ENCODE data around the gene DPY19L1. TPM values are rescaled to one million over a fixed set of nuclear protein-coding genes. Genes with fewer than 3 reads are reported as not detected.
"Not testable (repeated sequence)": the region's sequence is repeated elsewhere in the genome, so short reads cannot be mapped to it uniquely, and the experiment has no call there.

Gene DPY19L1
- total RNA-seq, 1 experiment from 2014 or later = 32.8 TPM

GRCh38 chr7:35047912-35048305 is 10.6 kb upstream of the DPY19L1 start:
- H3K4me2 ChIP-seq; H3F3A ChIP-seq (ENCODE audit: insufficient read depth, low read depth); H2AFZ ChIP-seq; H3K9me3 ChIP-seq (ENCODE audit: insufficient read depth, low read depth); BruUV-seq (replicated peaks); H3K79me2 ChIP-seq (ENCODE audit: low read depth); H3K27ac ChIP-seq; CTCF ChIA-PET; H3K4me1 ChIP-seq (replicated peaks; ENCODE audit: insufficient read depth); H3K27me3 ChIP-seq (ENCODE audit: insufficient read depth, low read depth); H3K36me3 ChIP-seq (ENCODE audit: low read depth); POLR2A ChIA-PET (ENCODE audit: unreplicated experiment); H4K20me1 ChIP-seq (ENCODE audit: insufficient read depth); H3K9me2 ChIP-seq (ENCODE audit: insufficient read depth); DNase-seq; H3K4me3 ChIP-seq: not testable (repeated sequence)
- intact Hi-C loops (cut with micrococcal nuclease; ENCODE audit: unreplicated experiment) = loop anchor here (10.0 kb wide), 1 partner anchor 487 kb away; no protein-coding TSS in a partner anchor

DNA sequence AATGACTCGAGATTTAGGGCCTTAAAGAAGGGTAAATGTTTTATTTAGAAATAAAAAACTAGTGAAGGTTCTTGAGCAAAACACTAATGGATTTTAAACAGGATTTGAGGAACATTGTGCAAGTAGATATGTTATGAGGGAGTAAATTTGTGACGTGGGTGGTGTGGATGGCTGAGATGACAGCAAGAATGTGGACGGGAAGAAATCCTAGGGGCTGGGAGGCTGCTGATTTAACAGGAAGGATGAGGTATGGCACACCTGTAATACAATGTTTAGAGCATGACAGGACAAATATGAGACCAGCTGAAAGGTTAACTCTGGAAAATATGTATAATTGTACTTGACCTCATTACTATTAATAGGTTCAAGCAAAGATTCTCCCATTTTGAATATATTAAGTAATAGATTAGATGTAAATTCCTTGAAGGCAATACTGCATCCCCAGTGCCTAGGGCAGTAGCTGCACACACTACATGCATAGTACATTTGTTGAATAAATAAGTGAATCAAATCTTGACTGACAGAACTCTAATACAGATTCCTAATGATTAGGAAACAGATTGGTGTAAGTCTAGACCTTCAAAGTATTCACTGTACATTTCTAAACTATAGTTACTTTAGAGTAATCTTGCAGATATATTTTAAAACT is 10.1 kb upstream of the DPY19L1 start:
- H3K4me2 ChIP-seq; H3K9me2 ChIP-seq (ENCODE audit: insufficient read depth); CTCF ChIA-PET; H4K20me1 ChIP-seq (ENCODE audit: insufficient read depth); BruUV-seq (replicated peaks); H3K9me3 ChIP-seq (ENCODE audit: insufficient read depth, low read depth); H3K27ac ChIP-seq; H3K4me3 ChIP-seq; H3K4me1 ChIP-seq (replicated peaks; ENCODE audit: insufficient read depth); H2AFZ ChIP-seq; POLR2A ChIA-PET (ENCODE audit: unreplicated experiment); H3F3A ChIP-seq (ENCODE audit: insufficient read depth, low read depth); H3K79me2 ChIP-seq (ENCODE audit: low read depth); H3K36me3 ChIP-seq (ENCODE audit: low read depth); DNase-seq; H3K27me3 ChIP-seq (ENCODE audit: insufficient read depth, low read depth): not testable (repeated sequence)
- intact Hi-C loops (cut with micrococcal nuclease; ENCODE audit: unreplicated experiment) = loop anchor here (10.0 kb wide), 1 partner anchor 487 kb away; no protein-coding TSS in a partner anchor

DNA sequence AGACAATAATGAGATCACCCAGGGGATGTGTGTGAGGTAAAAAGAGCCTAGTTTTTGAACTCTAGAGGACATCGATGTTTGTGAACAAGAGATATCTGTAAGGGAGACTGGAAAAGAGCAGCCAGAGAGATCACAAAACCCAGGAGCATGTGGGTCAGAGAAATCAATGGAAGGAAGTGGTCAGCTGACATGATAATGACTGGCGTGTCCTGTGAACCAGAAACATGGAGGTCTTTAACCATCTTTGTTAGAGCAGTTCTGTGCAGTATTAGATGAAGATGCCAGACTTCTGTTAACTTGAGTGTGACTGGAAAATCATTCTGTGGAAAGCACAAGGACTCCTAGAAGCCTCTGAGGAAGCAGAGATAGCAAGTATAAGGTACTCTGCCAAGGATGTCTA is 6.0 kb upstream of the DPY19L1 start:
- BruUV-seq (replicated peaks); H3K36me3 ChIP-seq (ENCODE audit: low read depth); H3K27me3 ChIP-seq (ENCODE audit: insufficient read depth, low read depth); H3K79me2 ChIP-seq (ENCODE audit: low read depth); H4K20me1 ChIP-seq (ENCODE audit: insufficient read depth); H3K27ac ChIP-seq; H3F3A ChIP-seq (ENCODE audit: insufficient read depth, low read depth); CTCF ChIA-PET; H3K9me3 ChIP-seq (ENCODE audit: insufficient read depth, low read depth); H3K4me1 ChIP-seq (replicated peaks; ENCODE audit: insufficient read depth); H3K9me2 ChIP-seq (ENCODE audit: insufficient read depth); POLR2A ChIA-PET (ENCODE audit: unreplicated experiment); H3K4me3 ChIP-seq; DNase-seq; H3K4me2 ChIP-seq; H2AFZ ChIP-seq: not testable (repeated sequence)
- intact Hi-C loops (cut with micrococcal nuclease; ENCODE audit: unreplicated experiment) = loop anchor here (10.0 kb wide), 1 partner anchor 492 kb away; no protein-coding TSS in a partner anchor

DNA sequence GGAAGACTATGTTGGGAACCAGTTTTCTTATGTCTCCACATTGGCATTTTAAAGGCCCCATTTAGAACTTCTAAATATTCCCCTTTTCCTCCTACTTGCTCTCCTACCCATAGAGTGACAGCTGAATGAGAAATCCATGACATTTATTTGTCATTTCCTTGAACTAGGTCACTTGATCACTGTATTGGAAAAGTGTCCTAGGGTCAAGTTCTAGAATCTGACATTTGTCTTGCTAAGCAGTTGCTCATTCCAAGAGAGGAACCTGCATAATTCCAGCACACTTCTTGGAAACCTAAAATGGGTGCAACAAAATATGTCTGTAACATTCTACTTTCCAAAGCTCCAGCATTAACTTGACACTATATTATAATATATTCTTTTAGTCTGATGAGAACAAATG is 3.6 kb upstream of the DPY19L1 start:
- POLR2A ChIA-PET (ENCODE audit: unreplicated experiment) = no interaction called here
- no peaks in the 10 kb centered on the region for H3K27me3 ChIP-seq (ENCODE audit: insufficient read depth, low read depth)
- H3K4me3 ChIP-seq = no peak overlapping the region
- DNase-seq = no peak
- H3K79me2 ChIP-seq (ENCODE audit: low read depth) = peaks cover 7% of the 10 kb centered on the region
- intact Hi-C loops (cut with micrococcal nuclease; ENCODE audit: unreplicated experiment) = loop anchor here (10.0 kb wide), 1 partner anchor 494 kb away; no protein-coding TSS in a partner anchor
- no peaks in the 10 kb centered on the region for H4K20me1 ChIP-seq (ENCODE audit: insufficient read depth)
- H3K27ac ChIP-seq = no peak overlapping the region
- H2AFZ ChIP-seq = no peak overlapping the region
- H3K4me1 ChIP-seq (replicated peaks; ENCODE audit: insufficient read depth) = peaks cover 12% of the 10 kb centered on the region
- CTCF ChIA-PET = no interaction called here
- no TSS peak for BruUV-seq (replicated peaks)
- TF ChIP-seq EZH2 (IDR thresholded peaks at IDR 0.05; ENCODE audit: low read depth) (no peak), CTCF (conservative IDR thresholded peaks at IDR 0.05) (no peak)
- no peaks in the 10 kb centered on the region for H3K36me3 ChIP-seq (ENCODE audit: low read depth)
- H3K9me2 ChIP-seq (ENCODE audit: insufficient read depth) = no peaks in the 10 kb centered on the region
- peaks cover 5% of the 10 kb centered on the region; the same call in 1 of the 2 replicates for H3F3A ChIP-seq (ENCODE audit: insufficient read depth, low read depth)
- no peak overlapping the region for H3K4me2 ChIP-seq
- no peaks in the 10 kb centered on the region for H3K9me3 ChIP-seq (ENCODE audit: insufficient read depth, low read depth)

Measured in PC-9 (cell line).